GM23338 (cell line): ENCODE measurements around the gene NDUFB2. TPM values are rescaled to one million over a fixed set of nuclear protein-coding genes. Genes with fewer than 3 reads are reported as not detected.

Experiments
- ATAC-seq: fragments of 200-7000 bp; cut with Tn5 transposase; 3 replicates; pipeline ENCODE4 v1.9.1; 2020
- DNase-seq: peaks from one replicate; pipeline ENCODE4 v3.0.0-alpha.2; 2015; ENCODE audit warnings: low spot score
- H2AFZ ChIP-seq: fragments of 200-600 bp; sonication (generic); 2 replicates; pipeline ENCODE4 v1.8.0; 2016; ENCODE audit warnings: antibody characterized with exemption, mild to moderate bottlenecking, moderate library complexity
- H3F3A ChIP-seq: fragments of 200-600 bp; sonication (generic); replicated peaks from 2 replicates; pipeline ENCODE4 v1.8.0; 2017; ENCODE audit warnings: antibody characterized with exemption, mixed run types, low read depth
- H3K27ac ChIP-seq: fragments of 200-600 bp; sonication (generic); 2 replicates; pipeline ENCODE4 v1.6.1; 2016; ENCODE audit warnings: low read depth
- H3K27me3 ChIP-seq: fragments of 200-600 bp; sonication (generic); 2 replicates; pipeline ENCODE4 v1.8.0; 2016; ENCODE audit warnings: mild to moderate bottlenecking, mixed run types, moderate library complexity; ENCODE audit not compliant: insufficient read depth
- H3K36me3 ChIP-seq: fragments of 200-600 bp; sonication (generic); 2 replicates; pipeline ENCODE4 v1.8.0; 2016; ENCODE audit warnings: mild to moderate bottlenecking; ENCODE audit not compliant: insufficient read depth
- H3K4me1 ChIP-seq: fragments of 200-600 bp; sonication (generic); 2 replicates; pipeline ENCODE4 v1.8.0; 2016; ENCODE audit warnings: mild to moderate bottlenecking, moderate library complexity; ENCODE audit not compliant: insufficient read depth
- H3K4me2 ChIP-seq: fragments of 200-600 bp; sonication (generic); 2 replicates; pipeline ENCODE4 v1.7.1; 2017; ENCODE audit warnings: mixed run types
- H3K4me3 ChIP-seq: fragments of 200-600 bp; sonication (generic); 2 replicates; pipeline ENCODE4 v1.6.1; 2016; ENCODE audit warnings: mixed run types
- H3K79me2 ChIP-seq: fragments of 200-600 bp; sonication (generic); replicated peaks from 2 replicates; pipeline ENCODE4 v1.8.0; 2017; ENCODE audit warnings: mild to moderate bottlenecking; ENCODE audit not compliant: insufficient read depth
- H3K9me2 ChIP-seq: fragments of 200-600 bp; sonication (generic); 2 replicates; pipeline ENCODE4 v1.8.0; 2017; ENCODE audit not compliant: insufficient read depth
- H4K20me1 ChIP-seq: fragments of 200-600 bp; sonication (generic); replicated peaks from 2 replicates; pipeline ENCODE4 v1.8.0; 2017; ENCODE audit warnings: mild to moderate bottlenecking; ENCODE audit not compliant: insufficient read depth
- H3K27ac Mint-ChIP-seq: 2 replicates; pipeline ENCODE4 v1.8.0; 2020; ENCODE audit warnings: inconsistent platforms, mild to moderate bottlenecking, moderate library complexity, mixed read lengths
- H3K27me3 Mint-ChIP-seq: 3 replicates; pipeline ENCODE4 v1.8.0; 2022; ENCODE audit warnings: low read depth, mild to moderate bottlenecking, moderate library complexity, mixed read lengths, inconsistent platforms; ENCODE audit not compliant: insufficient read depth, poor library complexity
- H3K36me3 Mint-ChIP-seq: 3 replicates; pipeline ENCODE4 v1.8.0; 2021; ENCODE audit warnings: low read depth, mild to moderate bottlenecking, inconsistent platforms, moderate library complexity, mixed read lengths
- H3K4me1 Mint-ChIP-seq: 3 replicates; pipeline ENCODE4 v1.8.0; 2020; ENCODE audit warnings: mild to moderate bottlenecking, inconsistent platforms, mixed read lengths
- H3K4me3 Mint-ChIP-seq: 3 replicates; pipeline ENCODE4 v1.8.0; 2021; ENCODE audit warnings: moderate library complexity, mild to moderate bottlenecking, inconsistent platforms, mixed read lengths
- H3K9me3 Mint-ChIP-seq: 3 replicates; pipeline ENCODE4 v1.8.0; 2020; ENCODE audit warnings: moderate library complexity, mild to moderate bottlenecking, inconsistent platforms, mixed read lengths
- CTCF ChIP-seq, 2 experiments: fragments of 200-600 bp in 1 of 2; sonication (generic) in 1 of 2; conservative IDR thresholded peaks; 2 replicates each; pipeline versions ENCODE4 v1.5.1 to v1.6.1; 2016 to 2017; ENCODE audit warnings: antibody characterized with exemption in 2 of 2, low read depth in 2 of 2, mild to moderate bottlenecking in 2 of 2, moderate library complexity in 1 of 2
- ETS1 ChIP-seq: IDR thresholded peaks from 2 replicates; pipeline ENCODE4 v1.6.1; 2016; ENCODE audit warnings: antibody characterized with exemption
- POLR2AphosphoS5 ChIP-seq: IDR thresholded peaks from 2 replicates; pipeline ENCODE4 v1.6.1; 2016; ENCODE audit warnings: antibody characterized with exemption, low read depth
- STAT1 ChIP-seq: IDR thresholded peaks from one replicate; pipeline ENCODE4 v1.6.1; 2016; ENCODE audit warnings: antibody characterized with exemption; ENCODE audit not compliant: unreplicated experiment
- ZNF114 ChIP-seq: fragments of 250-450 bp; sonication (Bioruptor Pico); IDR thresholded peaks from 2 replicates; pipeline ENCODE4 v1.5.0; 2020; ENCODE audit warnings: mild to moderate bottlenecking, moderate library complexity
- ZNF331 ChIP-seq: fragments of 250-450 bp; sonication (Bioruptor Pico); IDR thresholded peaks from 2 replicates; pipeline ENCODE4 v1.5.0; 2020; ENCODE audit warnings: low read depth, mild to moderate bottlenecking, moderate library complexity
- ZNF462 ChIP-seq: fragments of 250-450 bp; sonication (Bioruptor Pico); IDR thresholded peaks from 2 replicates; pipeline ENCODE4 v1.5.0; 2020; ENCODE audit warnings: mild to moderate bottlenecking, moderate library complexity
- polyA plus RNA-seq: library from polyadenylated mRNA; unstranded; fragments of >200 nt; fragmentation: Nextera tagmentation; extraction: Ambion mirVana; gene quantifications from 2 replicates; pipeline ENCODE4 v1.2.1, GENCODE V29; 2016
- total RNA-seq: library from RNA; depleted of rRNA; stranded (reverse); fragments of >200 nt; shearing (Covaris generic); gene quantifications from 2 replicates; pipeline ENCODE4 v1.2.3, GENCODE V29; 2014

Gene NDUFB2
- total and polyA plus RNA-seq, 2 experiments from 2014 or later: 306 to 382 TPM

- TF ChIP-seq ZNF462 (CRISPR knock-in tag) (no peak), ZNF114 (CRISPR knock-in tag) (no peak), CTCF (conservative IDR thresholded peaks at IDR 0.05; ENCODE audit: low read depth in 2 of 2) (no peak)
Observed at GRCh38 chr7:140723574-140723973, 27.1 kb downstream of the NDUFB2 start (continued).

- H3K4me3 ChIP-seq: no peak overlapping the region
- no peaks in the 10 kb centered on the region for H4K20me1 ChIP-seq
- Mint-ChIP-seq H3K4me1 (no peaks in the 10 kb centered on the region), H3K27me3 (peaks cover 2% of the 10 kb centered on the region), H3K36me3 (no peaks in the 10 kb centered on the region), H3K9me3 (no peaks in the 10 kb centered on the region), H3K27ac (no peak overlapping the region), H3K4me3 (no peak overlapping the region)
- no peak for DNase-seq
- H3K9me2 ChIP-seq: no peaks in the 10 kb centered on the region
- H3K27me3 ChIP-seq: no peaks in the 10 kb centered on the region
- no peak overlapping the region for H3K4me2 ChIP-seq
- no peaks in the 10 kb centered on the region for H3K4me1 ChIP-seq
- no peak overlapping the region for H3K27ac ChIP-seq
- H3F3A ChIP-seq: no peaks in the 10 kb centered on the region
- no peak for ATAC-seq
- no peaks in the 10 kb centered on the region for H3K79me2 ChIP-seq
- H2AFZ ChIP-seq: no peak overlapping the region
- no peaks in the 10 kb centered on the region for H3K36me3 ChIP-seq
- TF ChIP-seq STAT1: no peak
- TF ChIP-seq POLR2AphosphoS5: no peak
- TF ChIP-seq ZNF331 (CRISPR knock-in tag): no peak
- no peak for TF ChIP-seq ETS1
- no peak for TF ChIP-seq ZNF114 (CRISPR knock-in tag)
- TF ChIP-seq ZNF462 (CRISPR knock-in tag): no peak
Observed at GRCh38 chr7:140724706-140725105, 28.2 kb downstream of the NDUFB2 start.
